IMR-90 (cell line): ENCODE data around the gene SIAH2. TPM values are rescaled to one million over a fixed set of nuclear protein-coding genes. Genes with fewer than 3 reads are reported as not detected.

Experiments used
- ATAC-seq: fragments of 200-7000 bp; cut with Tn5 transposase; 2 replicates; pipeline ENCODE4 v1.9.1; 2020; ENCODE audit warnings: low read depth, mild to moderate bottlenecking, moderate library complexity
- BruUV-seq: library from RNA; stranded (reverse); fragments of 400-500 nt; replicated peaks from 2 replicates; lab custom pipeline; 2021; lab: Mats Ljungman, UMichigan
- CTCF ChIA-PET: fragments of 300-600 bp; formaldehyde crosslinking; extraction: SDS; loops from one replicate; lab custom pipeline; 2021; ENCODE audit warnings: antibody characterized with exemption; lab: Yijun Ruan, JAX
- POLR2A ChIA-PET: fragments of 300-600 bp; sonication (Branson Sonifier 250); formaldehyde crosslinking; loops from one replicate; lab custom pipeline; 2022; ENCODE audit warnings: antibody characterized with exemption; ENCODE audit not compliant: unreplicated experiment; lab: Charles Lee
- DNase-seq: peaks from one replicate; pipeline ENCODE4 v3.0.0; 2013
- H2AFZ ChIP-seq: replicated peaks from 2 replicates; pipeline ENCODE3; 2013; ENCODE audit warnings: low read length, mild to moderate bottlenecking; ENCODE audit not compliant: poor library complexity
- H2AK5ac ChIP-seq: 2 replicates; pipeline ENCODE4 v1.6.1; 2013; ENCODE audit warnings: low read depth, low read length, inconsistent platforms
- H2AK9ac ChIP-seq: replicated peaks from 2 replicates; pipeline ENCODE3; 2013; ENCODE audit warnings: mild to moderate bottlenecking, low read depth, low read length, moderate library complexity; ENCODE audit not compliant: poor library complexity
- H2BK120ac ChIP-seq: 2 replicates; pipeline ENCODE4 v1.6.1; 2013; ENCODE audit warnings: low read depth, low read length, inconsistent platforms
- H2BK15ac ChIP-seq: 3 replicates; pipeline ENCODE4 v1.6.1; 2013; ENCODE audit warnings: low read depth, low read length, inconsistent platforms
- H2BK20ac ChIP-seq: 2 replicates; pipeline ENCODE4 v1.6.1; 2013; ENCODE audit warnings: low read depth, mild to moderate bottlenecking, inconsistent platforms, low read length, moderate library complexity
- H2BK5ac ChIP-seq: 2 replicates; pipeline ENCODE4 v1.6.1; 2013; ENCODE audit warnings: mild to moderate bottlenecking, low read depth, low read length, inconsistent platforms; ENCODE audit not compliant: poor library complexity, severe bottlenecking
- H3K14ac ChIP-seq: replicated peaks from 2 replicates; pipeline ENCODE4 v1.6.1; 2013; ENCODE audit warnings: low read depth, low read length, inconsistent platforms
- H3K18ac ChIP-seq: 2 replicates; pipeline ENCODE4 v1.6.1; 2013; ENCODE audit warnings: low read depth, low read length, control low read depth
- H3K23ac ChIP-seq: 2 replicates; pipeline ENCODE4 v1.6.1; 2013; ENCODE audit warnings: low read depth, low read length, inconsistent platforms
- H3K27ac ChIP-seq: 2 replicates; pipeline ENCODE4 v1.5.1; 2013; ENCODE audit warnings: mild to moderate bottlenecking, control low read depth, low read length; ENCODE audit not compliant: insufficient read depth
- H3K27me3 ChIP-seq: 2 replicates; pipeline ENCODE4 v1.6.1; 2013; ENCODE audit warnings: low read length; ENCODE audit not compliant: control insufficient read depth, insufficient read depth
- H3K36me3 ChIP-seq: 2 replicates; pipeline ENCODE4 v1.6.1; 2013; ENCODE audit warnings: low read length, mixed read lengths; ENCODE audit not compliant: control insufficient read depth, insufficient read depth
- H3K4ac ChIP-seq: 2 replicates; pipeline ENCODE4 v1.6.1; 2013; ENCODE audit warnings: low read depth, low read length, inconsistent platforms
- H3K4me1 ChIP-seq: 2 replicates; pipeline ENCODE4 v1.6.1; 2013; ENCODE audit warnings: low read length, mixed read lengths; ENCODE audit not compliant: control insufficient read depth, insufficient read depth
- H3K4me2 ChIP-seq: 2 replicates; pipeline ENCODE4 v1.6.1; 2013; ENCODE audit warnings: low read depth, mild to moderate bottlenecking, control low read depth, low read length, moderate library complexity
- H3K4me3 ChIP-seq: 2 replicates; pipeline ENCODE4 v1.5.1; 2013; ENCODE audit warnings: low read depth, mild to moderate bottlenecking, control low read depth, low read length, moderate library complexity; ENCODE audit not compliant: insufficient read depth
- H3K56ac ChIP-seq: 2 replicates; pipeline ENCODE4 v1.6.1; 2013; ENCODE audit warnings: low read length, inconsistent platforms; ENCODE audit not compliant: insufficient read depth; ENCODE audit errors: extremely low read depth
- H3K79me1 ChIP-seq, 2 experiments: 2 replicates each; pipeline ENCODE4 v1.6.1; 2013; ENCODE audit warnings: low read length in 2 of 2, inconsistent platforms in 1 of 2, low read depth in 1 of 2
- H3K9ac ChIP-seq: 2 replicates; pipeline ENCODE4 v1.6.1; 2013; ENCODE audit warnings: low read depth, low read length, control low read depth
- H3K9me1 ChIP-seq: 2 replicates; pipeline ENCODE4 v1.6.1; 2013; ENCODE audit warnings: low read length, inconsistent platforms; ENCODE audit not compliant: insufficient read depth
- H3K9me3 ChIP-seq: 2 replicates; pipeline ENCODE4 v1.6.1; 2013; ENCODE audit warnings: low read length; ENCODE audit not compliant: control insufficient read depth, insufficient read depth
- H4K20me1 ChIP-seq: 2 replicates; pipeline ENCODE4 v1.6.1; 2013; ENCODE audit warnings: low read length, inconsistent platforms; ENCODE audit not compliant: insufficient read depth
- H4K5ac ChIP-seq: 2 replicates; pipeline ENCODE4 v1.6.1; 2013; ENCODE audit warnings: mild to moderate bottlenecking, low read depth, low read length, control low read depth
- H4K8ac ChIP-seq, 2 experiments: 2 replicates each; pipeline ENCODE4 v1.6.1; 2013; ENCODE audit warnings: low read depth in 2 of 2, low read length in 2 of 2, control low read depth in 1 of 2, inconsistent platforms in 1 of 2
- H4K91ac ChIP-seq: 2 replicates; pipeline ENCODE4 v1.6.1; 2013; ENCODE audit warnings: low read depth, low read length, inconsistent platforms; ENCODE audit not compliant: insufficient read depth
- CHD1 ChIP-seq: IDR thresholded peaks from 2 replicates; pipeline ENCODE4 v1.6.1; 2012; ENCODE audit warnings: low read depth, low read length, improper control_type of control experiment
- MAFK ChIP-seq: IDR thresholded peaks from 2 replicates; pipeline ENCODE4 v1.6.1; 2012; ENCODE audit warnings: low read depth, low read length, improper control_type of control experiment
- POLR2A ChIP-seq: IDR thresholded peaks from 2 replicates; pipeline ENCODE4 v1.6.1; 2012; ENCODE audit warnings: mild to moderate bottlenecking, low read depth, low read length
- WGBS, 2 experiments: methylation state at CpG; one replicate each; pipeline versions ENCODE4 v1.1.5 to v1.1.7; 2013; ENCODE audit warnings: missing lambda C conversion rate in 2 of 2; ENCODE audit not compliant: insufficient read length in 1 of 2; ENCODE audit errors: extremely low coverage in 2 of 2; 5-methylcytosine and 5-hydroxymethylcytosine counted together
- dilution Hi-C: fragments of 300-500 bp; cut with HindIII; formaldehyde crosslinking; loops from one replicate; pipeline ENCODE4 v1.14.3; 2018; ENCODE audit warnings: low sequenced_read_pairs; ENCODE audit not compliant: unreplicated experiment
- in situ Hi-C: fragments of 300-500 bp; cut with MboI; formaldehyde crosslinking; loops from 3 replicates; pipeline ENCODE4 v1.14.3; 2019; ENCODE audit warnings: low sequenced_read_pairs, inconsistent platforms, mixed read lengths
- intact Hi-C: fragments of 100-400 bp; cut with micrococcal nuclease; formaldehyde crosslinking; loops from 2 replicates; pipeline ENCODE4 v1.10.0; 2022
- polyA plus RNA-seq, 3 experiments: library from polyadenylated mRNA; depleted of rRNA; stranded (reverse); fragments of >200 nt; gene quantifications; 2 replicates each; pipeline ENCODE4 v1.2.3, GENCODE V29; 2012; ENCODE audit warnings: low replicate concordance in 1 of 3
- total RNA-seq: library from RNA; depleted of rRNA; stranded (reverse); fragments of >200 nt; gene quantifications from 2 replicates; pipeline ENCODE4 v1.2.3, GENCODE V29; 2012

SIAH2 gene
- total and polyA plus RNA-seq, 2 of the 4 experiments (the other 2 are of a cell fraction) = 24.7 to 61.8 TPM

- POLR2A ChIA-PET = no interaction called here
- ATAC-seq = no peak
- dilution Hi-C loops = no loop called here
These were observed 28.2 kb downstream of the SIAH2 start for GRCh38 chr3:150734795-150735119.

More at GRCh38 chr3:150734795-150735119, 28.2 kb downstream of the SIAH2 start:
- no peak for DNase-seq
- H4K91ac ChIP-seq = no peak overlapping the region
- H2AK9ac ChIP-seq = no peak overlapping the region
- no CpG with 5 or more reads among the region's 1 CpG for WGBS, 2 experiments
- H3K27me3 ChIP-seq = no peaks in the 10 kb centered on the region
- no peak overlapping the region for H2BK20ac ChIP-seq
- no TSS peak for BruUV-seq
- no peak overlapping the region for H3K4ac ChIP-seq
- no peak overlapping the region for H2AFZ ChIP-seq
- in situ Hi-C loops = no loop called here
- H3K4me1 ChIP-seq = no peaks in the 10 kb centered on the region
- H3K4me2 ChIP-seq = no peak overlapping the region
- peaks cover under 1% of the 10 kb centered on the region; the same call in 1 of the 2 replicates for H3K36me3 ChIP-seq
- H3K9me1 ChIP-seq = peaks cover under 1% of the 10 kb centered on the region; the same call in 1 of the 2 replicates
- TF ChIP-seq CHD1 = no peak
- TF ChIP-seq POLR2A = no peak
- TF ChIP-seq MAFK = no peak
- H3K23ac ChIP-seq = no peak overlapping the region
- H4K8ac ChIP-seq = no peak overlapping the region
- no peak overlapping the region for H3K4me3 ChIP-seq
- intact Hi-C loops = no loop called here
- no peaks in the 10 kb centered on the region for H3K9me3 ChIP-seq
- no peak overlapping the region for H2BK120ac ChIP-seq
- H3K27ac ChIP-seq = no peak overlapping the region
- H4K5ac ChIP-seq = no peak overlapping the region
- CTCF ChIA-PET = no interaction called here
- H2BK15ac ChIP-seq = no peak overlapping the region
- H2AK5ac ChIP-seq = no peak overlapping the region
- peaks cover 8 to 14% of the 10 kb centered on the region in 2 experiments; a peak in 3 of 4 replicates for H3K79me1 ChIP-seq
- no peak overlapping the region for H3K14ac ChIP-seq
- H3K56ac ChIP-seq = no peak overlapping the region
- H2BK5ac ChIP-seq = no peak overlapping the region
- H3K9ac ChIP-seq = no peak overlapping the region
- no peak overlapping the region for H3K18ac ChIP-seq
- peaks cover 9% of the 10 kb centered on the region; the same call in 1 of the 2 replicates for H4K20me1 ChIP-seq
